ENCODE results near the gene RSAD1.

RSAD1 gene

DNA sequence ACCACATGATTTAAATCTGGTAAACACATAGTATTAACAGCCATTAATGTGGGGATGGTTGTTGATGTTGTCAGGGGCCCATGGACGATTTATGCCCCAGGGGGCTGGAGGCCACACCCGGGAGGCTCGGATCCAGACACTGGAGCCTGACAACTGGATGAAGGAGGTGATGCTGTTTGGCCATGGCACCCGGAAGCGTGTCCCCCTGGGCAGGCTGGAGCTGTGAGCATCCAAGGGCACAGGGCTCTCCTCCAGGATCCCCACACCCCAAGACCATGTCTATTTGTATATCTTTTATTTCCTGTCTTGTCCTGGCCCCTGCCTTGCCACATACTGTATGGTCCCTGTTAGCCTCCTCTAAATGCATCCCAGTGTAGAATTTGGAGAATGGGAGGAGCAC lies 4.6 kb downstream of the RSAD1 start:
- no peak overlapping the region for H3K4me3 Mint-ChIP-seq
- H3K27ac Mint-ChIP-seq, result no peak overlapping the region
- CTCF ChIA-PET, result interaction anchor here (0.6 to 5.1 kb wide), 11 partner anchors 17 to 251 kb away, joined by 3 to 48 read pairs (median 3); partner anchors contain the start of genes EPN3 and LRRC59

DNA sequence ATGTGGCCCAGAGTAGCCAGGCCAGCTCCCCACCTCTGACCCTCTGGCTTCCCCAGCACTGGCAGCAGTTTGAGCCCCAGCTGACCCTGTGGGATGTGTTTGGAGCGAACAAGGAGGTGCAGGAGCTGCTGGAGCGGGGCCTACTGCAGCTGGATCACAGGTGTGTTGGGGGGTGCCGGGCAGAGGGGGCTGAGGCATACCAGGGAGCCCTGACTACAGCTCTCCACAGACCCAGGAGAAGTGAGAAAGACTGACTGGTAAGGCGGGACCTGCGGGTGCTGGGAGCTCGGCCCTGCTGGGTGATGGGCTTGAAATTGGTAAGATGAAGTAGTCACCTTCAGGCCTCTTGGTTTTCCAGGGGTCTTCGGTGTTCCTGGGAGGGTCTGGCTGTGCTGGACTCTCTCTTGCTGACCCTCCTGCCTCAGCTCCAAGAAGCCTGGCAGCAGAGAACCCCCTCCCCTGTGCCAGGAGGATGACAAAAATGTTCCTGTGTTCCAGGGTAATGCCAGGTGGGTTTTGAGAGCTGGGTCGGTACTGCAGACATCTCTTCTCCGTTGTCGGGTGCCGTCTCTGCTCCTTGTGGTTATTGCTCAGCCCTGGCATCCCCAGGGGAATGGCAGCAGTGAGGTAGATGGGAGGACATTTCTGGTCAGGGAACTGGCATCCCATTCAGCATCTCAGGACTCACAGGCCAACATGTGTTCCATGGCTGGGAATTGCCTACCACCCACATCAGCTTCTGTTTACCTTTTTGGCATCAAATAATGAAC lies 5.9 kb downstream of the RSAD1 start:
- Mint-ChIP-seq H3K4me1 (peaks cover 11% of the 10 kb centered on the region), H3K4me3 (no peak overlapping the region), H3K9me3 (no peaks in the 10 kb centered on the region), H3K36me3 (peaks cover 11% of the 10 kb centered on the region), H3K27me3 (no peaks in the 10 kb centered on the region), H3K27ac (peak overlapping the region; percentile 16)
- DNase-seq, result no peak
- CTCF ChIA-PET, result interaction anchor here (0.7 to 5.1 kb wide), 10 partner anchors 14 to 209 kb away, joined by 3 to 48 read pairs (median 3); partner anchors contain the start of genes LRRC59 and SPATA20

More for the DNA sequence above, 4.6 kb downstream of the RSAD1 start:
- Mint-ChIP-seq H3K27me3 (peaks cover 2% of the 10 kb centered on the region), H3K36me3 (peaks cover 11% of the 10 kb centered on the region), H3K9me3 (no peaks in the 10 kb centered on the region), H3K4me1 (peaks cover 18% of the 10 kb centered on the region)
- DNase-seq, result no peak

DNA sequence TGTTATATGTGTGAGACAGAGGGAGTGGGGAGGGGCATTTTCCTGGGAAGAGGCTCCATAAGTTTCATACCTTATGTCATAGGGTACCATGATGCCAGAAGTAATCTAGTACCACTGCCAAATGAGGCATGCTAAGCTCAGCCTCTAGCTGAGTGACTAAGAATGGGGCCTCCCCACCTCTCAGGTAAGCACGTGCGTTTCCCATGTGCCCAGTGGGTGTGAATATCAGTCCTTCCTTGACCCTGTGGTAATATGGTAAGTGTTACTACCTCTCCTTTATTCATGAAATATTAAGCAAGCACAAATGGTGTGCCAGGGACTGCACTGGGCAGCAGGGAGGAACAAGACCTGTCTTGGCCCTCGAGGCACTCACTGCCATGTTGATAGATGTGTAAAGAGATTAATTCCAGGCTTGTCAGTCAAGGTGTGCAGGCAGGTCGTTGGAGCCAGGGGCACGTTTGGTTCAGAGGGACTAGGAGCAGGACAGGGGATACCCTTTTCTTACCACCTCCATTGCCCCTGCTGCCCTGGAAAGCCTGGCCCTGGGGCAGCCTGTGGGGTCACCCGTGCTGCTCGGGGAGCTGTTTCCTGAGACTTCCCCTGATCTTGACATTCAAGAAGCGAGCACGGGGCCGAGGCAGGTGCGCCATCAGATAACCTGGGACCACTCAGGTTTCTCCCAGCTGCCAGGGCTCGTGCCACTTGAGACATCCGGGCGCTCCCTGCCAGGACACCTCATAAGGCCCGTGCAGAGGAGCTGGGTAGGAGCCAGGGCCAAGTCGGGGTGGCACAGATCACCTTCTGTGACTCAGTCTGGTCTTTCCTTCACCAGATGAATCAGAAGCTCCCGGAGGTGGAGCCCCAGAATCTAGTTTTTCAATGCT lies 8.8 kb downstream of the RSAD1 start:
- CTCF ChIA-PET, result interaction anchor here (0.5 to 1.2 kb wide), 5 partner anchors 8 to 439 kb away, joined by 3 read pairs; no protein-coding TSS in a partner anchor

DNA sequence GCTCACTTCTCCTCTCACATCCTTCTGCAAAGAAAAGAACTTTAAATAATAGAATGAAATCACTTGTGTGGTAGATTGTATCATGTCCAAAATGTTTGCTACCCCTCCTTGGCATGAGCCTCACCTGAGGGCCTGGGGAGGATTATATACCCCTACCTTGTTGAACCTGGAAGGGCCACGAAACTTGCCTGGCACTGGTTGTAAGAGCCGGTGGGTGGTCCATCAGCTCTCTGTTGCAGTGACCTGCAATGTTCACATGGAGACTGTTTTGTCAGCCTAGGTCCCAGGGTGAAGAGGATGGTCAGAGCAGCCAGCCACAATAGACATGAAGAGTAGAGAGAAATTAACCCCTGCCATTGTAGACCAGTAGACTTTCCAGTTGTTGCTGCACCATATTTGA lies 10.2 kb downstream of the RSAD1 start:
- Mint-ChIP-seq H3K4me3 (no peak overlapping the region), H3K36me3 (peaks cover 3% of the 10 kb centered on the region), H3K4me1 (no peaks in the 10 kb centered on the region), H3K27me3 (peaks cover 2% of the 10 kb centered on the region), H3K9me3 (no peaks in the 10 kb centered on the region), H3K27ac (peak overlapping the region; percentile 5)
- no peak for DNase-seq
- CTCF ChIA-PET, result interaction anchor here (1.9 kb wide), 1 partner anchor 12 kb away, joined by 6 read pairs; no protein-coding TSS in a partner anchor

More for the DNA sequence above, 8.8 kb downstream of the RSAD1 start:
- Mint-ChIP-seq H3K4me3 (no peak overlapping the region), H3K36me3 (peaks cover 10% of the 10 kb centered on the region), H3K4me1 (peaks cover 1% of the 10 kb centered on the region), H3K27me3 (no peaks in the 10 kb centered on the region), H3K27ac (no peak overlapping the region), H3K9me3 (no peaks in the 10 kb centered on the region)
- no peak for DNase-seq

- no peak overlapping the region for H3K27ac Mint-ChIP-seq
- H3K27me3 Mint-ChIP-seq, result peaks cover 13% of the 10 kb centered on the region
- DNase-seq, result no peak
- no peaks in the 10 kb centered on the region for H3K4me1 Mint-ChIP-seq
- CTCF ChIA-PET, result no interaction called here
- H3K9me3 Mint-ChIP-seq, result no peaks in the 10 kb centered on the region
- no peak overlapping the region for H3K4me3 Mint-ChIP-seq
- H3K36me3 Mint-ChIP-seq, result no peaks in the 10 kb centered on the region
These were observed 12.8 kb downstream of the RSAD1 start for GRCh38 chr17:50491505-50491904.

GRCh38 chr17:50492214-50492613 lies 13.6 kb downstream of the RSAD1 start:
- no peaks in the 10 kb centered on the region for H3K9me3 Mint-ChIP-seq

DNA sequence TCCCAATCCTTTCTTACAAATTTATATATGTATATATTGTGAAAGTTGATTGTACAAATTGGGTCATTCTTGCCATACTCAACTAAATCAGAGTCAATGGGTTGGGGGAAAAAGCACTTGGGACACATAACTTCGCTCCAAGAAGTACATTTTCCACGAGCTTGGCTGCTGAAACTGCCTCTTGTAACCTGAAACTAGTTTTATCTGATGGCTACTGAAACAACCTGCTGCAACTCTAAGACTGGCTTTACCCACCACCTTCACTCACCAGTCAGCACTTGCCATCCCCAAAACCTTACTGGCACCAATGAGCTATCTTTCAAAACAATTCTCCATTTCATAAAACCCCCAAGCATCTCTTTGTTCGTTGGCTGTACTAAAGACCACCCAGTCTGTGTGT lies 15.1 kb downstream of the RSAD1 start:
- Mint-ChIP-seq H3K4me3 (no peak overlapping the region), H3K36me3 (no peaks in the 10 kb centered on the region), H3K4me1 (no peaks in the 10 kb centered on the region), H3K27me3 (peaks cover 27% of the 10 kb centered on the region), H3K9me3 (no peaks in the 10 kb centered on the region), H3K27ac (no peak overlapping the region)
- no peak for DNase-seq
- CTCF ChIA-PET, result interaction anchor here (1.5 kb wide), 1 partner anchor 9 kb away, joined by 8 read pairs; no protein-coding TSS in a partner anchor

More at GRCh38 chr17:50492214-50492613, 13.6 kb downstream of the RSAD1 start:
- DNase-seq, result no peak
- Mint-ChIP-seq H3K36me3 (no peaks in the 10 kb centered on the region), H3K4me3 (no peak overlapping the region), H3K4me1 (no peaks in the 10 kb centered on the region), H3K27me3 (peaks cover 14% of the 10 kb centered on the region), H3K27ac (peak overlapping the region; percentile 59)
- CTCF ChIA-PET, result interaction anchor here (1.1 to 1.4 kb wide), 2 partner anchors 13 to 50 kb away, joined by 3 to 4 read pairs; no protein-coding TSS in a partner anchor

DNA sequence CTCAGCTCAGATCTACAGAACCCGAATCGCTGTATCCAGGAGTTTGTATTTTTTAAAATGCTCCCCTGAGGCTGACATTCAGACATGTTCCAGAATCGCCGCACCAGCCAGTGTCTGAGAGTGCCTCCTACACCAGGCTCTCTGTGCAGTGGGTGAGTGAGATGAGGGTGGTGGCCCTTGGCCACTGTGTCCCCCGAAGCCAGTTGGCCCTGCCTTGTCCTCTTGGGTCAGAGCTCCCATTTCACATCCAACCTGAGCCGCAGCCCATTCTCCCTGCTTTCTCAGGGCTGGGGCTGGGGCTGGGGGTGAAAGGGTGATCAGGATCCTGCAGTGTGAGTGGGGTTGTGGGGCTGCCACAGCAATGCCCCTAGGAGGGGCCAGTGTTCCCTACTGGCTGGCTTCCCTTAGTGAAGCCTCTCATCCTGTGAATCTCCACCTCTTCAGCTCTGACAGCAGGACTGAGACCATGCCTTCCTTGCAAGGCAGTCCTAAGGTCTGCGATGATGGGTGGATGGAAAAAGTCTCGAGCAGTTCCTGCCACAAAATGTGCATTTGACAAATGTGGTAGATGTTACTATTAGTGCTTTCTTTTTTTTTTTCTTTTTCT lies 16.7 kb downstream of the RSAD1 start:
- Mint-ChIP-seq H3K4me1 (no peaks in the 10 kb centered on the region), H3K9me3 (no peaks in the 10 kb centered on the region), H3K27me3 (peaks cover 27% of the 10 kb centered on the region), H3K27ac (no peak overlapping the region), H3K4me3 (no peak overlapping the region), H3K36me3 (no peaks in the 10 kb centered on the region)
- CTCF ChIA-PET, result interaction anchor here (0.8 to 1.0 kb wide), 2 partner anchors 9 to 133 kb away, joined by 3 to 5 read pairs; no protein-coding TSS in a partner anchor
- DNase-seq, result no peak

GRCh38 chr17:50495918-50496317 lies 17.3 kb downstream of the RSAD1 start:
- DNase-seq, result no peak
- Mint-ChIP-seq H3K36me3 (no peaks in the 10 kb centered on the region), H3K27me3 (peaks cover 27% of the 10 kb centered on the region), H3K4me3 (no peak overlapping the region), H3K9me3 (no peaks in the 10 kb centered on the region), H3K4me1 (no peaks in the 10 kb centered on the region), H3K27ac (no peak overlapping the region)
- CTCF ChIA-PET, result interaction anchor here (1.0 kb wide), 1 partner anchor 134 kb away, joined by 5 read pairs; no protein-coding TSS in a partner anchor

DNA sequence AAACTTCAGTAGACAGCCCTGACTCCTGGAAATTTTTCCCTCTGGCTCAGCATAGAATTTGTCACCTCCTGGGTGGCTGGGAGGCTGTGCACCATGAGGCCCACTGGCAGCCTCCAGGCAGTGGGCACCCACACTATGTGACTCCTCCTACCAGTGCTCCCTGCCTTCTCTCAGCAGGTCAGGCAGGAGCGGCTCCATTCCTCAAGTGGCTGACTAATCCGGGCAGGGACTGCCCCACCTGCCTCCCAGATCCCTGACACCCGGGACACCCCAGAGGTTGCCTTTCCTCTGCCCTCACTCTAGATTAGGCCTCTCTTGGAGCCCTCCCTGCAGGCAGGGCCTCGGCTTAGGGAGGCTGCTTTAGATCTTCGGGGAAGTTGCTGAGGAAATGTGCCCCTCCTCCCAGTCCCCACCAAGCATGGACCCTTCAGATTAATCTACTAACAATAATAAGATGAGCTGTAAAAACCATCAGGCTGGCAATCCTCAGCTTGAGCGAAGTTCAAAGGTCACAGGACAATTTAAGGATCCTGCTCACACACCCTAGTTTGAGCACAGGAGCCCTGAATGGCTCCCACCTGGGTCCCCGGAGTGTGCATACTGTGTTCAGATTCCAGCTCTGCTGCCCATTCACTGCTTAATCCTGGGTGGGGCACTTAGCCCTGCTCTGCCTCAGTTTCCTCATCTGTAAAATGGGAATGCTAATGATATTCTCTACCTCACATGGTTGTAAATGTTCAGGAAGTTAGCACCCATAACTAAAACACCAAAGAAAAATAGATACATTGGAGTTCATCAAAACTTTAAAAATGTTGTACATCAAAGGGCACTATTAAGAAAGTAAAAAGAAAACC lies 19.6 kb downstream of the RSAD1 start:
- CTCF ChIA-PET, result interaction anchor here (1.1 to 1.6 kb wide), 3 partner anchors 14 to 19 kb away, joined by 4 to 5 read pairs (median 5); no protein-coding TSS in a partner anchor
- Mint-ChIP-seq H3K27me3 (peaks cover 45% of the 10 kb centered on the region), H3K4me3 (no peak overlapping the region), H3K9me3 (no peaks in the 10 kb centered on the region), H3K4me1 (peaks cover 12% of the 10 kb centered on the region), H3K36me3 (no peaks in the 10 kb centered on the region), H3K27ac (no peak overlapping the region)
- no peak for DNase-seq

GRCh38 chr17:50499270-50499669 lies 20.6 kb downstream of the RSAD1 start:
- CTCF ChIA-PET, result interaction anchor here (1.5 kb wide), 1 partner anchor 15 kb away, joined by 4 read pairs; no protein-coding TSS in a partner anchor

GRCh38 chr17:50499721-50500120 lies 21.1 kb downstream of the RSAD1 start:
- DNase-seq, result no peak
- Mint-ChIP-seq H3K4me3 (no peak overlapping the region), H3K9me3 (no peaks in the 10 kb centered on the region), H3K27me3 (peaks cover 42% of the 10 kb centered on the region), H3K27ac (no peak overlapping the region), H3K36me3 (no peaks in the 10 kb centered on the region), H3K4me1 (peaks cover 27% of the 10 kb centered on the region)
- CTCF ChIA-PET, result interaction anchor here (3.6 to 6.2 kb wide), 2 partner anchors 12 to 16 kb away, joined by 9 to 44 read pairs; no protein-coding TSS in a partner anchor

More at GRCh38 chr17:50499270-50499669, 20.6 kb downstream of the RSAD1 start:
- no peak for DNase-seq
- Mint-ChIP-seq H3K9me3 (no peaks in the 10 kb centered on the region), H3K27me3 (peaks cover 42% of the 10 kb centered on the region), H3K27ac (no peak overlapping the region), H3K36me3 (no peaks in the 10 kb centered on the region), H3K4me1 (peaks cover 23% of the 10 kb centered on the region), H3K4me3 (no peak overlapping the region)

GRCh38 chr17:50501054-50501453 lies 22.4 kb downstream of the RSAD1 start:
- H3K27me3 Mint-ChIP-seq, result peaks cover 39% of the 10 kb centered on the region
- peaks cover 40% of the 10 kb centered on the region for H3K4me1 Mint-ChIP-seq
- H3K36me3 Mint-ChIP-seq, result no peaks in the 10 kb centered on the region
- no peak overlapping the region for H3K27ac Mint-ChIP-seq
- no peaks in the 10 kb centered on the region for H3K9me3 Mint-ChIP-seq
- CTCF ChIA-PET, result interaction anchor here (0.7 to 6.2 kb wide), 9 partner anchors 10 to 160 kb away, joined by 3 to 44 read pairs (median 6); partner anchors contain the start of gene RSAD1
- H3K4me3 Mint-ChIP-seq, result no peak overlapping the region
- peak; percentile 54 for DNase-seq

Data from activated naive CD4-positive, alpha-beta T cell treated with anti-CD3 and anti-CD28 coated beads, Interleukin-2, amount 10 ng/mL, durations not matched to agents 7 days and 5 days (primary cell).